ENCODE measurements around the gene DYNC1I2.

GRCh38 chr2:171692331-171692730 is 5.1 kb downstream of the DYNC1I2 start:
- no peak for TF ChIP-seq CTCF (IDR thresholded peaks at IDR 0.05 in 8 of 11, conservative IDR thresholded peaks at IDR 0.05 in 3 of 11)
- no peak for TF ChIP-seq POLR2A (IDR thresholded peaks at IDR 0.05)
